Stimulated activated CD8-positive, alpha-beta memory T cell treated with anti-CD3 and anti-CD28 coated beads, Interleukin-2, amount 100 ng/mL, for 48 hours (primary cell): ENCODE data around the gene MMP20.
"Not testable (repeated sequence)": the region's sequence is repeated elsewhere in the genome, so short reads cannot be mapped to it uniquely, and the experiment has no call there.

Source experiments
- DNase-seq, 2 donors: peaks; one replicate each; pipeline ENCODE4 v3.0.0-alpha.2; 2020; ENCODE audit warnings: low read depth in 2 of 2

The MMP20 gene, protein sequence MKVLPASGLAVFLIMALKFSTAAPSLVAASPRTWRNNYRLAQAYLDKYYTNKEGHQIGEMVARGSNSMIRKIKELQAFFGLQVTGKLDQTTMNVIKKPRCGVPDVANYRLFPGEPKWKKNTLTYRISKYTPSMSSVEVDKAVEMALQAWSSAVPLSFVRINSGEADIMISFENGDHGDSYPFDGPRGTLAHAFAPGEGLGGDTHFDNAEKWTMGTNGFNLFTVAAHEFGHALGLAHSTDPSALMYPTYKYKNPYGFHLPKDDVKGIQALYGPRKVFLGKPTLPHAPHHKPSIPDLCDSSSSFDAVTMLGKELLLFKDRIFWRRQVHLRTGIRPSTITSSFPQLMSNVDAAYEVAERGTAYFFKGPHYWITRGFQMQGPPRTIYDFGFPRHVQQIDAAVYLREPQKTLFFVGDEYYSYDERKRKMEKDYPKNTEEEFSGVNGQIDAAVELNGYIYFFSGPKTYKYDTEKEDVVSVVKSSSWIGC

DNA sequence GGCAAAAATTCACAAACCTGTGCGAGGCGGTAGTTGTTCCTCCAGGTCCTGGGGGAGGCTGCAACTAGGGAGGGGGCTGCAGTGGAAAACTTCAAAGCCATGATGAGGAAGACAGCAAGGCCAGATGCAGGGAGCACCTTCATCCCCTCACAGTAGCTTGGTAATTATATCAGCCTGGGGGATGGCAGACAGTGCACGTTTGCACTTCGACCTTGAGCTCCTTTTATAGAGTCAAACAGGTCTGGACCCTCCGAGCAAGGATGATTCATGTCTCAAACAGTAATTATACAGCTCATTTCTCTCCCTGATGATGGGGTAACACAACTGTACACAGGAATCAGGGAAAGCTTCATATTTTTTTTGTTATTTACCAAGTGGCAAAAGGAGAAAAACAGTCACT, at the start of gene MMP20:
TSS of gene MMP20 (minus strand) at position 156 of the 400 bp plus-strand sequence. CDS start at position 143, 13 bp downstream.
- no peak for DNase-seq

DNA sequence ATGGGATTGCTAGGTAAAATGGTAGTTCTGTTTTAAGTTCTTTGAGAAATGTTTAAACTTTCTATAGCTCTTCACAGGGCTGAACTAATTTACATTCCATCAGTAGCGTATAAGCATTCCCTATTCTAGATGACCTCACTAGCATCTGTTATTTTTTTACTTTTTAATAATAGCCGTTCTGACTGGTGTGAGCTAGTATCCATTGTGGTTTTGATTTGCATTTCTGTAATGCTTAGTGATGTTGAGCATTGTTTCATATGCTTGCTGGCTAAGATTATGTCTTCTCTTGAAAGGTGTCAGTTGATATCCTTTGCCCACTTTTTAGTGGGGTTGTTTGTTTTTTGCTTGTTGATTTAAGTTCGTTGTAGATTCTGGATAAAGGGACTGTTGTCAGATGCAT, 44.5 kb upstream of the MMP20 start:
- no peak for DNase-seq

DNA sequence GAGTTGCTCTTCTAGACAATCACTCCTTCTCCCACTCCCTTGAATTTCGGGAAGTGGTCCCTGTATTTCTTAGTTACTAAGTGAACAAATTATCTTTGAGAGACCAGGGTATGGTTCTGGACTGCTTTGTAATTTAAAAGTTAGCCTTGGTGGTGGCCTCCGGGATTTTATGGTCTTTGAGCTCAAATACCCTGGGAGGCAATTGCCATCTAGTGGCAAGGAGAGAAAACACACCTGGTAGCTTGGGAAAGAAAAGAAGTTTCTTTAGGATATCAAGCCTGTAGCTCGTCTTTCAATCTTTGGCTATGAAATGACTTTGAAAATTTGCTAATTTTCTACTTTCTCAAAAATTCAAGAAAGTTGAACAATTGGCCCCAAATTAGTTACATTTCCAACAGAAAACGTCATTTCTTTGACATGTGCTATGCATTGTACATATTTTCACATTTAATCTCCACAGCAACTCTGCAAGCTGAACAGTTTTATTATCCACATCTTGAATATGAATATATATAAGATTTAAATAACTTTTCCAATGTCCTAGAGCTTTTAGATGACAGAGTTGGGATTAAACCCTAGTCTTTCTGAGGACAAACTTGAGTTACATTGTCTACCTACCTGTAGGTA, 41.3 kb upstream of the MMP20 start:
- no peak for DNase-seq

DNA sequence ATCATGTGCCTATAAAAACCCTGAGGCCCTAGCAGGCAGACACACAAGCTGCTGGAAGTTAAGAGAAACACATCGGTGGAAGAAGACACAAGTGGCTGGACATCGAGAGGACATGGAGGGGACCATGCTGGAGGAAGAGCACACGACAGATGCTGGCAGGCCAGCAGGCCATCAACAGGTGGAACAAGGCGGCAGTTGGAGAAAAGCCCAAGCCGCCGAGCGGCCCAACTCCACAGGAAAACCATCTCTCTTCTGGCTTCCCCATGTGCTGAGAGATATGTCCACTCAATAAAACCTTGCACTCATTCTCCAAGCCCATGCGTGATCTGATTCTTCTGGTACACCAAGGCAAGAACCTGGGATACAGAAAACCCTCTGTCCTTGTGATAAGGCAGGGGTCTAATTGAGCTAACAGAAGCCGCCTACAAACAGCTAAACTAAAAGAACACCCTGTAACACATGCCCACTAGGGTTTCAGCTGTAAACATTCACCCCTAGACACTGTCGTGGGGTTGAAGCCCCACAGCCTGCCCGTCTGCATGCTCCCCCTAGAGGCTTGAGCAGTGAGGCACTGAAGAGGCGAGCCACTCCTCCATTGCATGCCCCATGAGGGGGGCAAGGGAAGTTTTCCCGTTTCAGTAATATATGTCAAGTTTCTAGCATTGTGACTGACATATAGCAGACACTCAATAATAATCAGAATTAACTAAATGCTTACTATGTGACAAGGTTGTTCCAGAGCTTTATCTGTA, 39.0 kb upstream of the MMP20 start:
- DNase-seq = no peak

DNA sequence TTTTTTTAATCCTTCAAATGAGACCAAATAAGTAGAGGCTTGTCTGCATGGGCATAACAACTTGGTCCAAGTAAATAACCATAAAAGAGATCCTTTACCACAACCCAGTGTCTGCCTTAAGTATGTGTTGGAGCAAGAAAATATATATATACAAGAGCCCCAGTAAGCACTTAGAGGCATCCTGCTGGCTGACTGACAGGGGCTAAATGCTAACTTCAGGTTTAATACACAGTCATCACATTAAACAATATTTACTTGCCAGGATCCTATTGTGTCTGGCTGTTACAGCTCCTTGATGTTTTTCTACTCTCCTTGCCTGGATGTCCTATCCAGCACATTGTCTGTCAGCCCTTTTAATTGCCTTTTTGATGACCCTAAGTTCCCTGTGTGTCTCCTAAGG, 37.5 kb upstream of the MMP20 start:
- DNase-seq = no peak

DNA sequence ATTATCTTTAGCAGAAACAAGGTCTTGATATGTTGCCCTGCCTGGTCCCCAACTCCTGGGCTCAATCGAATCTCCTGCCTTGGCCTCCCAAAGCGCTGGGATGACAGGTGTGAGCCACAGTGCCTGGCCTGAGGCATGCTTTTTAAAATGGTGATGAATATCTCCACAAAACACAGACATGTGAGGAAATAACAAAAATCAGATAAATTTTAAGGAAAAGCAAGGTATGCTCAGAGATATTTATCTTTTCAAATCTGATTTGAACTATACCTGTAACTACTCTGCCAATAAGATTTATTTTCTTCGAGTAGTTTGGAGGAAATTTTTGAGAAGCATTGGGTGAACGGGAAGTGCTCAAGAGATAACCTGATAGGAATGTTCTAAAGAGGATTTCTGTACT, 35.9 kb upstream of the MMP20 start:
- DNase-seq = no peak

DNA sequence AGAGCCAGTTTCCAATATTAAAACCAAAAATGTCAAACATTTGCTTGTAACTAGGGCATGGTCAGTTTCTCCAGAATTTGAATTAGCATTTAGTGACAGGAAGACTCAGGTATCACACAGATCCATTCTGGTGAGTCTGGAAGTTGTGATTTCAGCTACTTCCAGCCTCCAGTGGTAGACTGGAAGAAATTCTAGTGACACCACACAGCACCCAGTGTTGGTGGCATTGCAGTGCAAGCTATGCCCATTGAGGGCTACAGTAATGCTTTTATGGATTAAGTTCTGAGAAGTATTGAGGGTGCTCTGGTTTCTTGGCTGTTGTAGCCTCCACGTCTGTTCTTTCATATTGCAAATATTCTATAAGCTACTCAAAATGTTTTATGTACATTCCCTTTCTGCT, 31.4 kb upstream of the MMP20 start:
- DNase-seq = no peak

DNA sequence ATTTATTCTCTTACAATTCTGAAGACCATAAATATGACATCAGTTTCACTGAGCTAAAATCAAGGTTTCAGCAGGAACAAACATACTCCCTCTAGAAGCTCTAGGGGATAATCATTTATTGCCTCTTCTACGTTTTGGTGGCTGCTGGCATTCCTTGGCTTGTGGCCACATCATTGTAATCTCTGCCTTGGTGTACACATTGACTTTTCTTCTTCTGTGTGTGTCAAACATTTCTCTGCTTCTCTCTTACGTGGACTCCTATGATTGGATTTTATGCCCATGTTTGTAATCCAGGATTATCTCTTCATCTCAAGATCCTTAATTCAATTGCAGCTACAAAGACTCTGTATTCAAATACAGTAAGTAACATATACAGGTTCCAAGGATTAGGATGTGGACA, 30.4 kb upstream of the MMP20 start:
- DNase-seq = no peak

DNA sequence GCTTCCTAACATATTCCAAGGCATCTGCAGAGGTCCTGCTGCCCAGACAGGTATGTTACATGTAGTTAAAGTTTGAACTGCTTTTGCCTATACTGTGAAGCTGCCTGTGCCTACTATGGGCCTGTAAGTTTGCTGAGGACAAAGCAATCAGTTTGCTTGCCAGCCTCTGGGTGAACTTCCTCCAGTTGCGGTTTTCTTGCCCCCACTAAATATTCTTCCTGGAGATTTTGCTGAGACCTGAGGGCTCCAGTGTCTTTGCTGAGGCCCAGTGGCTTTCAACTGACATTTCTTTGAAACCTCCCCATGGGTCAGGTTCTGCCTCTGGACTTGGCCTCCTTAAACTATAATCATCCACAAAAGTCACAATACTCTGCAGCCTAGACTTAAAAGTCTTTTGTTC, 29.6 kb upstream of the MMP20 start:
- DNase-seq = no peak

DNA sequence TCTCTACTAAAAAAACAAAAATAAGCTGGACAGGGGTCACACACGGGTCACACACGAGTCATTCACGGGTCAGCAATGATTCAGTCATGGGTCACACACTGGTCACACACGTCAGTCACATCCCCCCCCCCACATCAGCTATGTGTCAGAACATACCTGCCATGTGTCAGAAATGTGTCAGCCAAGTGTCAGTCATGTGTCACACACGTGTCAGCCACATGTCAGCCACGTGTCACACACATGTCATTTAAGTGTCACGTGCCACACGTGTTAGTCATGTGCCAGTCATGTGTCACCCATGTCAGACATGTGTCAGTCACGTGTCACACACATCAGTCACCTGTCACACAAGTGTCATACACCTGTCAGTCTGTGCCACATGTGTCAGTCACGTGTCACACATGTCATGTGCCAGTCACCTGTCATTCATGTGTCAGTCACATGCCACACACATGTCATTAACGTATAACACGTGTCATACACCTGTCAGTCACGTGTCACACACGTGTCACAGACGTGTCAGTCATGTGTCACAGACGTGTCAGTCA, 28.7 kb upstream of the MMP20 start:
- no peak for DNase-seq

DNA sequence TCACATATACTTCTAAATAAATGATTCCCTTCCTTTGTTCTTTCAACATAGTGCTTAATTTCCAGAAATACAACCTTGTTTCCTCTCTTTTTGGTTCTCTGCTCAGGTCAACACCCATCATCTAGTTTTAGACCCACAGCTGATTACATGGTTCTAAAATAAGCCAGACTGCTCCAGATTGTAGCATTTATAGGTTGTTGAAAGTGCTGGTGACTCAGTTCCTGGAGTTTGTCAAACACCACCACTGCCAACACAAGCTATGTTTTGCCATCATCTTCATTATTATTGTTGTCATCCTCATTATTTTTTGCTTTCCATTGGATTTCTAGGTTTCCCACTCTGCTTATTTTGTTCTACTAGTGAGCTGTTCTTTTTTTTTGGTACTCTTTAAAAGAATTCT, 22.3 kb upstream of the MMP20 start:
- DNase-seq = no peak

DNA sequence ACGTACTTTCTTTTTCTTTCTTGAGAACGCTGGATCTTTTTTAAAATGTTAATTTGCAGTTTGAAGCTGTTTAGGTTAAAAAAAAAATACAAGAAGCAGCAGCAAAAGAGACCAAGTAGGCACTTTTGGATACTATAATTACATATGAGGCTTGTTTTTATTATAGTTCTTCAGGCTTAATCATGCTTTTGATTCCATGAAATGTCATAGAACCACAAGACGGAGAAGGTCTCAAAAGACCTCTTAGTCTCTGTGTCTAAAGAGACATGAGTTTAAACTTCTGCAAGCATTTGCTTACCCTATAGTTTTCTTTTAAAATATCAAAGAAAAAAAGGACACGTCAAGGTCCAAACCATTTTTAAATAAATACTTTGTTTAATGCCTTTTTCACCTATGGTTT, 18.8 kb upstream of the MMP20 start:
- DNase-seq = no peak

DNA sequence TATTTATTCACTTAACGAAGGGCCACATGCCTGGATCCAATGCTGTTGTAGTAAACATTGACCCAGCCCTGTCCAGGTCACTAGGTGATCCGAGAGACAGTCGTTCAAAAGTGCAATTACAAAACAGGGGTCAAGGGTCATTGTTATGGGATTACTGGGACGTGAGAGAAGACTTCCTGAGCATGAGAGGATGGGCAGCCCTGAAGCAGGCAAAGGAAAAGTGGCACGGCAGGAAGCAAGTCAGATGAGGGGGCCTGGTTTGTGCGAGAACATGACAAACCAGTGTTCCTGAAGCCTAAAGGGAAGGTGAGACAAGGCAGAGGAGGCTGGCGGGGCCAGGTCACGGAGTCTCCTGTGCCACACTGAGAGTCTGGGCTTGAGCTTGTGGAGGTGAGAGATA, 15.8 kb upstream of the MMP20 start:
- no peak for DNase-seq

DNA sequence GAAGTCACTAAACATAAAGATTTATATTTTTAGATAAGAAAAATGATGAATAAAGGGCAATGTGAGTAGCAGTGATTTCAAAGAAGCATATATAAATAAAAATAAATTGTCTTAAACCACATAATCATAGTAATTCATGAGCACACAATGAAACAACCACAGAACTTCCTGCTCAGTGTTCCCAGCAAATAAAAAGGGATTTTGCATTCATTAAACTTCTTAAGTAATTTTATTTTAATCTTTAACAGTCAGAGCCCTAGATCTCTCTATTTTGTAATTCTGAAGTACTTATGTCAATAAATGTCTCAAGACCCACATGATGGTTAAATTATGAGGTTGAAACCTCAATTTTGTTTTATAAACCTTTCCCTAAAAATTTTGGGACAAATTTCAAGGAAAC, 14.5 kb upstream of the MMP20 start:
- DNase-seq = no peak

DNA sequence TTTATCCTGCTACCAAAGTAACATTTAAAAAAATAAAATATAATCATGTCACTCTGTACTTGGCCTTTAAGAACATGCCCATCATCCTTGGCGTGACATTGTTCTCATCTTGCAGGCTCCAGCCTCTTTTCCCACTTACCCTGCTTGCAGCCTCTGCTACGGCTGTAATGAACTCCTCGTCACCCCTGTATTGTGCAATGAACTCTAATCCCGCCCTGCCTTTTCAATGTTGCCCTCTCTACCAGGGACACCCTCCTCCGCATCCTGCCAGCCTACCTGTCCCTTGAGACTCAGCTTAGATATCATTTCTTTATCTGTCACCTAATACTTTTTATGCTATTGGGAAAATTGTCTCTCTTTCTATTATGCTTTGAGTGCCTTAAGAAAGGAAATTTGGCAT, 12.6 kb upstream of the MMP20 start:
- no peak for DNase-seq

DNA sequence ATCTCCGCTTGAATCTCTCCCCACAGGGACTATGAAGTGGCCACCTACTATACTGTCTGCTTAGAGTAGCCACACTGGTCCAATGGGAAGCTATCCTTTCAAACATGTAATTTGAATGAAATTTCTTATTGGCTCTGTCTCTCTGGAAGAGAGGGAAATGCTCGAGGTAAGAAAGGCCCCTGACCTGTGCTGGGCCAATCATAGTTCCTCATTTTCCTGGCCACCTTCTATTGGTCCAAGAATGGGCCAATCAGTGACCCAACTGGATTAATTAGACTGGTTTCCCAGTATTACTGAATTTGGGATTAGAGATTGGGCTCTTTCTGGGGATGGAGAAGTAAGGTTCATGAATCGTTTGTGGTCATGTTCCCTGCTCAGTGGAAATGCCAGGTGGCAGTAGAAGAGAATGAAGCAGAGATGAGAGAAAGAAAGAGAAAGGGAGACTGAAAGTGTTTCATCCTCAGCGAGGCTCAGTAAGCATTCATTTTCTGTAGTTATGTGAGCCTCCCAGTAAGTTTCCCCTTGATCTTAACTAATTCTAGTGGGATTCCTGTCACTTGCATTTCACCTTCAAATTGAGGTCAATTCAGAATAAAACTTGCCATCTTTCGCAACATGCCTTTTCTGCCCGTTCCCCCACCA, 8.4 kb upstream of the MMP20 start:
- no peak for DNase-seq

DNA sequence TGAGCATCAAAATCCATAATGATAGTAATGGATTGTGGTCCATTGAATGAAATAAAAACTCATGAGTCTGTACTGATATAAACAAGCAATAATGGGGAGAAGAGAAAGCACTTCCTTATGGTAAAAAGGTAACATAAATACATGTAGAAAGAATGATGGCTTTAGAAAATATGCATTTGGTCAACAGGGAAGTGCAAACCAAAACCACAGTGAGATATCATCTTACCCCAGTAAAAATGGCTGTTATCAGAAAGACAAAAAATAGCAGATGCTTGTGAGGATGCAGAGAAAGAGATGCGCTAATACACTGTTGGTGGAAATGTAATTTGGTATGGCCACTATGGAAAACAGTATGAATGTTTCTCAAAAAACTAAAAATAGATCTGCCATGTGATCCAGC, 6.9 kb upstream of the MMP20 start:
- no peak for DNase-seq

DNA sequence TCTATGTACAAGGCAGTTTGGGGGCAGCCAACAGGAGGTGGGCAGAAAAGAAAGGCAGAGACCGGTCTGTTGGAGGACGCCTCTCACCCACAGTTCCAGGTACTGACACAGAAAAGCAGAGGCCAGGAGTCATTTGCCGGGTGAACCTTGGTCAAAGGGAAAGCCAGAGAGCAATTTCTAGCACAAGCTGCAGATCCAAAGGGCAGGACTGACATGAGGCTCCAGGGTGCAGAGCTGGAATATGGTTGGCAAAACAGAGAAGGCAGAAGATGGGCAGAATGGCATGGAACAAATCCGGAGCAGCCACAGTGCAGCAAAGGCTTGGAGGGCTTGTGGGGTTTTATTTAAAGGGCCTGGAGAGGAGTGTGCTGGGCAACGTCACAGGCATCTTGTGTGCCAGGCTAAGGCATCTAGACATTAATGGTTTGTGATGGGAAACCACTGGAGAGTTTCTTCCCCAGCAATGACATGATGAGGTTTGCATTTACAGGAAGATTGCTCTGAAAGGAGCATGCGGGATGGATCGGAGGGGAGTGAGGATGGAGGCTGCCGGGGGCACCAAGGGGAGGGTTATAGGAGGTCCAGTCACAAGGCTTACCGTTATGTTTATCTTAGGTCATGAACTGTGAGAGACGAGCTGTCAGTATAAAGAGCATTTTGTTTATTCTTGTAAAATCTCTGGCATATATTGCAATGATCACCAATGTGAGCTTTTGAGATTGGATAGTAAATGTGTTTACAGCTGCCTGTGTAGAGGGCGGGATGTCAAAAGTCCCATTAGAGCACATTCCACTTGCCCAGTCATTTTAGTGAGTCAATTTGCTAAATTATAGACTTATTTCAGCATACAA, 5.7 kb upstream of the MMP20 start:
- DNase-seq = no peak

DNA sequence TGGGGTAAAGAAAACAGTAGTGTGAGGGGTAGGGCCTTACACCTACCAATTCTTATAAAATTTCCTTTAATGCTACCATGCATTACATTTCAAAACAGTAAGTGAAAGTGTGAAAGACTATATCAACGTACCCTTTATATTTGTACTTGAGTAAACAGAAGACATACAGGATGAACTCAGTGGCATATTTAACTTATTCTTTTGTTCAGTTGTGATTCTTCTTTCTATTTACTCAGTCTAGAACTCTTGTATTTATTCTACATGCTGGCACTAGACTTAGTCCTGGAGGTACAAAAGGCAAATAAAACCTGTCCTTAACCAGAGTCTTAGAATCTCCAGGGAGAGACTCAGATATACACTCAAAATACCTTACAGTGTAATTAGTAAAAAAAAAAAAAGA, 4.8 kb upstream of the MMP20 start:
- not testable (repeated sequence) for DNase-seq

DNA sequence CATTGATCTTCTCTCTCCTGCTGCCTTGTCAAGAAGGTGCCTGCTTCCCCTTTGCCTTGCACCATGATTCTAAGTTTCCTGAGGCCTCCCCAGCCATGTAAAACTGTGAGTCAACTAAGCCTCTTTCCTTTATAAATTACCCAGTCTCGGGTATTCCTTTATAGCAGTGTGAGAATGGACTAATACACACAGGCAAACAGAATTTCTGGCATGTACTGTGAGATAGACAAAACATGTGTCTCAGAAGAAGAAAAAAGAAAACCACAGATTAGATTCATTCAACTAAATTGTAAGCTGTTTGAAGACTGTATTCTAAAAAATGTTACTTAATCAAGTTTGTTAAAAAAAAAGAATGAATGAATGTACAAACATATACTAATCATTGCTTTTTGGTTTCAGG, 1.5 kb upstream of the MMP20 start:
- DNase-seq = no peak

DNA sequence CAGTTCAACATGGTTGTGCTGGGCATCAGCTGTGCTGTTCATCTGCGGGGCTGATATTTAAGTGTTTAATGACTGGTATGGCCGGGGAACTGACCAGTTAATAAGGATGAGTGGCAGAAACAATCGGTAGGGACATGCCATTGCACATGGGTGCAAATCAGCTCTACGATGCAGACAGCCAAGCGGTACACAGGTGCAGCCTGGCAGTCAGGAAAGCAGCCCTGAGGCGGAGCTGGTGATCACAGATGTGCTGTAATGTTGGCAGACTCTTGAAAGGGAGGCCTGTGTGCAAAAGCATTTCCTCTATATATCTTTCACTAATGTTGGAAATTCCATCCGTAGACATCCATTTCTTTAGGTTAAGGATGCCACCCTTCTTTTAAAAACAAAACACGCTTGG, 1.1 kb downstream of the MMP20 start:
- DNase-seq = no peak
